ENCODE measurements around the gene PITPNC1.
"Not testable (repeated sequence)": the region's sequence is repeated elsewhere in the genome, so short reads cannot be mapped to it uniquely, and the experiment has no call there.

The PITPNC1 gene

GRCh38 chr17:67492251-67492740 is 115.2 kb downstream of the PITPNC1 start:
- DNase-seq (ENCODE audit: low read depth in 2 of 2) = no peak
- no peak for TF ChIP-seq CTCF (IDR thresholded peaks at IDR 0.05; ENCODE audit: low read depth, low read length)

GRCh38 chr17:67492824-67493517 is 115.9 kb downstream of the PITPNC1 start:
- DNase-seq (ENCODE audit: low read depth in 2 of 2) = no peak
- TF ChIP-seq CTCF (IDR thresholded peaks at IDR 0.05; ENCODE audit: low read depth, low read length) = no peak
- peak overlapping the region in 1 of 2 donors; percentile 18 for H3K4me3 ChIP-seq (replicated peaks in 1 of 2; ENCODE audit: low read depth in 2 of 2, low read length in 2 of 2)

More at GRCh38 chr17:67492251-67492740, 115.2 kb downstream of the PITPNC1 start:
- peak overlapping the region in 1 of 2 donors; percentile 18 for H3K4me3 ChIP-seq (replicated peaks in 1 of 2; ENCODE audit: low read depth in 2 of 2, low read length in 2 of 2)

- no peak overlapping the region for H3K4me3 ChIP-seq (replicated peaks in 1 of 2; ENCODE audit: low read depth in 2 of 2, low read length in 2 of 2)
- no peak for TF ChIP-seq CTCF (IDR thresholded peaks at IDR 0.05; ENCODE audit: low read depth, low read length)
- peak in 1 of 2 donors; percentile 37 for DNase-seq (ENCODE audit: low read depth in 2 of 2)
These were observed 116.7 kb downstream of the PITPNC1 start for GRCh38 chr17:67493812-67494211.

- not testable (repeated sequence) for H3K4me3 ChIP-seq (replicated peaks in 1 of 2; ENCODE audit: low read depth in 2 of 2, low read length in 2 of 2); DNase-seq (ENCODE audit: low read depth in 2 of 2)
These were observed 118.5 kb downstream of the PITPNC1 start for GRCh38 chr17:67495534-67495933.

- peak in 1 of 2 donors; percentile 48 for DNase-seq (ENCODE audit: low read depth in 2 of 2)
- no peak overlapping the region for H3K4me3 ChIP-seq (replicated peaks in 1 of 2; ENCODE audit: low read depth in 2 of 2, low read length in 2 of 2)
- TF ChIP-seq CTCF (IDR thresholded peaks at IDR 0.05; ENCODE audit: low read depth, low read length) = no peak
These were observed 119.2 kb downstream of the PITPNC1 start for GRCh38 chr17:67496286-67496685.

- H3K4me3 ChIP-seq (replicated peaks in 1 of 2; ENCODE audit: low read depth in 2 of 2, low read length in 2 of 2) = no peak overlapping the region
- no peak for DNase-seq (ENCODE audit: low read depth in 2 of 2)
- TF ChIP-seq CTCF (IDR thresholded peaks at IDR 0.05; ENCODE audit: low read depth, low read length) = no peak
These were observed 122.6 kb downstream of the PITPNC1 start for GRCh38 chr17:67499685-67500084.

- DNase-seq (ENCODE audit: low read depth in 2 of 2) = peak; percentile 32 to 34
- H3K4me3 ChIP-seq (replicated peaks in 1 of 2; ENCODE audit: low read depth in 2 of 2, low read length in 2 of 2) = no peak overlapping the region
- no peak for TF ChIP-seq CTCF (IDR thresholded peaks at IDR 0.05; ENCODE audit: low read depth, low read length)
These were observed 123.2 kb downstream of the PITPNC1 start for GRCh38 chr17:67500261-67500660.

Measured in cardiac fibroblast (primary cell).